HPDE6-E6E7 (cell line): ENCODE data around the gene RPLP2.

Experiments used
- DNase-seq: peaks from one replicate; pipeline ENCODE4 v3.0.0; 2011; ENCODE audit warnings: missing footprints; ENCODE audit errors: extremely low spot score

RPLP2 gene

DNA sequence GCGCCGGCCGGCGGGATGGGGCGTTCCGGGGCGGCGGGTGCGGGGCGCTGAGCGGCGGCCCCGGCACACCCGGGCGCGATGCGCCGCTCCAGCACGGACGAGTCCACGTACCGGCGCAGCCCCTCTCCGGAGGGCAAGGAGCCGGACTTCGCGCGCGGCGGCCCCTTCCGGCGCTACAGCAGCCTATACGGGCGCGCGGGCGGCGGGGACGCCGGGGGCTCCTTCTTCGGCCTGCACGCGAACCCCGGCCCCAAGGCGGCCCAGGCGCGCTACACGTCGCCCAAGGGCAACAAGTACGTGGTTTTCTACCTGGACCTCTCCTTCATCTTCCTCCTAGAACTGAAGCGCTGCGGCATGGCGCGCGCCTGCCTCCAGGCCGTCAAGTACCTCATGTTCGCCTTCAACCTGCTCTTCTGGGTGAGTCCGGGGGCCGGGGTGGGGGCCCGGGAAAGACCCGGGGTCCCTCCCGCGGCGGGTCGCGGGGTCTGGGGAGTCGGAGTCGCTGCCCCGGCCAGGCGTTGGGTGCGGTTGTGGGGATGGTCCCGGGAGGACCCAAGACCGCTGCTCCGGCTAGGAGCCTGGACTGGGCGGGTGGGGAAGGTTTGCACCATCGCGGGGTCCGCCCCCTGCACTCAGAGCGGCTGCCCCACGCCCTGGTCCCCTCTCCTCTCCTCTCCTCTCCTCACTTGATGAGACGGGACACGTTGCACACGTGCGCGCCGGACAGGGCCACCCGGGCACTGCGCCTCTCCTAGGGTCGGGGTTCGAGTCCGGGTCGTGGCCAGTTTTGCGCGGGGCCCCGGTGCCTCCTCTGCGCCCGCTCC, 40.4 kb downstream of the RPLP2 start:
- no peak for DNase-seq

DNA sequence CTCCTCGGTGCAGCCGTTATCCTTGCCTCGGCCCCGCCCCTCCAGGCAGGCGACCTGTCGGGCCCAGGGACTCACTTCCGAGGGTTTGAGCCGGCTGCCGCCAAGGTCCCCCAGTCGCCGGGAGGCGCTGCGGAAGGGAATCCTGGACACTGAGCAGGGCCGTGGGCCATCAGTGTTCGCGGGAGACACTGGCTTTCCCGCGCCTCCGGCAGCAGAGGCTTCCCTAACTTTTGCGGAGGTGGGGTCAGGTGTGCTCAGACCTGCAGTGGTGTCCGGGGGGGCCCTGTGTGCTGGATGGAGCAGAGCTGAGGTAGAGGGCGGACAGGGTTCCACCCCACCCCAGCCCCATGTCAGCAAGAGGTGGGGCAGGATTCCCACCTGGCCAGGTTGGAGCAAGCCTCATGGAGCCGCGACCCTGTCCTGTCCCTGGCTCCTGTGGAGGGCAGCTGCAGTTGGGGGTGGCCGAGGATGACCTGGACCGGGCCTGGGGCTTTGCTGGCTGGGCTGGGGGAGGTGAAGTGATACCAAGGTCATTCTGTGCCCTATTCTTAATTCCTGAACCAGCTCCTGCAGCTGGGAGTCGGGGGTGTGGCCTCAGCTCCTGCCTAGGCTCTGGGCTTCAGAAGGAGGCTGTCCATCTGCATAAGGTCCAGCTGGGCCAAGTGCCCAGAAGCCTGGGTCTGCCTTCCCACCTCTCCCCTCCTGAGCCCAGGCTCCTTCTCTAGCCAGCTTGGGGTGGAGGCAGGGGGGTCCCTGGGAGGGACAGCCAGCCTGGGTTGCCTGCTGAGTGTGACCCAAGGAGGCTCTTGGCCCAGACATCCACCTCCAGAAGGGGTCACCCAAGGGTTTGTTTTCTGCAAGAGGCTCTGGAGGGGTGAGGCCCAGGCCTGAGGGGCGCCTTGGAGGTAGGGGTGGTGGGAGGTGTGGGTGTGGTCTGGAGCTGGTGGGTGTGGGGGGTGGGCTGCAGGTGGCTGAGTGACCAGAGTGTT, 41.3 kb downstream of the RPLP2 start:
- no peak for DNase-seq

DNA sequence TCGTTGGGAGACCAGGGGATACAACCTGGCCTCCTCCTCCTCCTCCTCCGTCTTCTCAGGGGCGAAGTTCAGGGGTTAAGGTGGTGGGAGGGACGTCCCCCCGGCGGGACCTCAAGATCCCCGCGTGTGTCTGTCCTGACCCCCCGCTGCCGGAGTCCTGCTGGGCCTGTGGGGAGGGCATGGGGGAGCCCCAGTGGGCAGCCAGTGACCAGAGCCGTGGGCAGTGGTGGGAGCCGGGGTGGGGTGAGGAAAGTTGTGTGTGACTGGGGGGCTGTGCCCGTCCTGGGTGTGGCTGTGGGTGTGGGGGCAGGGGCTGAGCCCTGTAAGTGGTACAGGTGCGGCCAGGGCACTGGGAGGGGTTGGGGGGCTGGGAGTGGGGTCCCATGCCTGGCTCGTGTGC, 43.0 kb downstream of the RPLP2 start:
- DNase-seq: no peak

DNA sequence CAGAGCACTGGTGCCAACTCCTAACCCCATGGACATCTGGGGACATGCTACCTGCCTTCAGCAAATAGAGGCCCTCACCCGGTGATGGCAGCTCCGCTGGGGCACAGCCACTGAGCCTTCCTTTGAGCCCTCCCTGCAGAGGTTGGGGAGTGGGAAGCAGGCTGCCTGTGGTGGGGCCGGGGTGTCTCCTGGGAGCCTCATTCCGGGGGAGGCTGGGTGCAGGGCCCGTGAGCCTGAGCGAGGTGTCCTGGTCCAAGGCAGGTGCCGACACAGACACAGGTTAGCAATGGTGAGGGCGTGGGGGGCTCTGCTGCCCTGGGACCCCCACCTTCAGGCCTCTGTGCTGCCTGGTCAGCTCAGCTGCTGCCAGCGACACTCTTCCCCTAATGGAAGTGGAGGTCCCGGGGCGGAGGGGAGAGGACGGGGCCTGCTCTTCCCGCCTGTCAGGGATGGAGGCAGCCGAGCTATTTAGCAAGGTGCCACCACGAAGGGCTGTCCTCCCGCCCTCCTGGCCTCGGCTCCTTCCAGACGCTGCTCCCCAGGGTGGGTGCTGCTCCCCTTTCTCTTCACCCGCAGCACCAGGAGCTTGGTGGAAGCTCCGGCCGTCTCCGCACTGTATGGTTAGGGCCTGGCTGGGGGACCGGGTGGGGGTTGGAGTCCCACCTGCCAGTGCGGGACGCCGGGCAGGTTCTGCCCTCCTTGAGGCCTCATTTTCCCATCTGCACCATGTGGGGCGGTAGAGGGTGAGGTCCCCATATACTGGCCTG, 44.1 kb downstream of the RPLP2 start:
- no peak for DNase-seq

DNA sequence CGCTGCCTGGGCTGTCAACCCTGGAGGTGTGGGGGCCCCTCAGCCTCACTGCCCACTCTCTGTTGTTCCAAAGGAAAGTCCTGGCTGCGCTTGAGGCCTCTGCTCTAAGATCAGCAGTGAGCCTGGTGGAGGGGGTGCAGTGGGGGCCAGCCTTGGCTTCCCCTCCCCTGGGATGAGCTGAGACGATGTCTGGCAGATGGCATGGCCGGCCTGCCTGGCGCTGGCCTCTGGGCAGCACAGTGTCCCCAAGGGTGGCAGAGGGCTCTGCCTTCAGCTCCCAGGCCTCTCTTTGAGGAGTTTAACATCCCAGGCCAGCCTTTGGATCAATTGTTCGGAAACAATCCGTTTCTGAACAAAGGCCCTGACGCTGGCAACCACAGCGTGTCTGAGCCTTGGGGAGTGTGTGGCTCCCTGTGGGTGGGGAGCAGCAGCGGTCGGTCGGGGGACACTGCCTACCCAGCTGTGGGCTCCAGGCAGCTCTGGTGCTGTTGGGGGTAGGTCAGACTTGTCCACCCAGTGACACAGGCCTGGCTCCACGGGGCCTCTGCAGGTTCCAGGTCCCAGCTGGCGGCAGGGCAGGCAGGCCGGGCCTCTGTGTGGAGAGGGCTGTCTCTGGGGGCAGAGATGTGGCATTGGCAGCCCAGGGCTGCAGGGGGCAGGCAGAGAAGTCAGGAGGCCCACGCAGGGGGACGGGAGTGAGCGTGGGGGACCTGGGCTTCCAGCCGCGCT, 45.0 kb downstream of the RPLP2 start:
- no peak for DNase-seq

DNA sequence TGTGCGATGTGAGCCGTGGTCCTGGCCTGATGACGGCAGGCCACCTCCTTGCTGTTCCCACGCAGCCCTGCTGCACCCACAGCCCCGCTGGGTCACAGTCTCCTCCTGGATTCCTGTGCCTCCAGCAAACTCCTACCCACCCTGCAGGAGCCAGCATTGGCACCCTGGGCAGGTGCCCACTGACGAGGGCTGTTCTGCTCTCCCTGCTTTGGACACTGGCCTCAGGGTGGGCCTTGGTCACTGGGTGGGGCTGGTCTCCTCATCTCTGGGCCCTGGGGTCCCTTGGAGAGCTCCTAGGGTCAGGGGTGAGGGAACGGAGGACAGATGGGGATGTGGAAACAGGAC, 45.5 kb downstream of the RPLP2 start:
- no peak for DNase-seq

DNA sequence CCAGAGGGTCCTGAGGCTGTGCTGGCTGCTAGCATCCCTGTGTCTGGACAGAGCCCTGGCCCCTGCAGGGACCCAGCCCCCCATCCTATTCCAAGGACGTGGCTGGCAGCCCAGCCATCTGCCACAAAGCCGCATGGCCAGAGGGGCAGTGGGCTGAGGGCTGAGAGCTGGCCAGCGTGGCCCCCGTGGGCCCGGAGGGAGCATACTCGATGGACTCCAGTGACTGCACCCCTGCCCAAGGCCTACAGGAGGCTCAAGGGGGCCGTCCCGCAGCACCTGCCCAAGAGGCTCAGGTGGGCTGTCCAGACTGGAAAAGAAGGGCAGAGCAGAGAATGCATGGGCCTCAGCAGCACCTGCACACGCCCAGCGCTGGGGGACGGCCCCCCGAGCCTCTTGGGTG, 46.0 kb downstream of the RPLP2 start:
- DNase-seq: no peak

DNA sequence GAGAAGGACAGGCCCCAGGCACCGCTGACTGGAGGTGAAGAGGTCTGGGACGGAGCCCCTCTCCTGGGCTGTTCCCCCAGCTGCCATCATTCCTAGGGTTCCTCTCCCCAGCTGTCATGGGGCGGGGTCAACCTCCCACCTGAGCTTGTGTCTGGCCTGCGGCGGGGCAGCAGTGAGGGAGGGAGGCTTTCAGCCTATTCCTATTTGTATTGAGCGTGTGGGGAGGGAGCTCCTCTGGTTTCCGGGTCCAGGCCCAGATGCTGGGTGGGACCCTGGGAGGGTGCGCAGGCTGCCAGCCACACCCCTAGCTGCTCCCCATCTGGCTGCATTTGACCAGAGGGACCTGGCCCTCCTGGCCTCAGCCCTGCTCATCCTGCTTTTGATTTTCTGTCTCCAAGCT, 46.6 kb downstream of the RPLP2 start:
- DNase-seq: no peak

DNA sequence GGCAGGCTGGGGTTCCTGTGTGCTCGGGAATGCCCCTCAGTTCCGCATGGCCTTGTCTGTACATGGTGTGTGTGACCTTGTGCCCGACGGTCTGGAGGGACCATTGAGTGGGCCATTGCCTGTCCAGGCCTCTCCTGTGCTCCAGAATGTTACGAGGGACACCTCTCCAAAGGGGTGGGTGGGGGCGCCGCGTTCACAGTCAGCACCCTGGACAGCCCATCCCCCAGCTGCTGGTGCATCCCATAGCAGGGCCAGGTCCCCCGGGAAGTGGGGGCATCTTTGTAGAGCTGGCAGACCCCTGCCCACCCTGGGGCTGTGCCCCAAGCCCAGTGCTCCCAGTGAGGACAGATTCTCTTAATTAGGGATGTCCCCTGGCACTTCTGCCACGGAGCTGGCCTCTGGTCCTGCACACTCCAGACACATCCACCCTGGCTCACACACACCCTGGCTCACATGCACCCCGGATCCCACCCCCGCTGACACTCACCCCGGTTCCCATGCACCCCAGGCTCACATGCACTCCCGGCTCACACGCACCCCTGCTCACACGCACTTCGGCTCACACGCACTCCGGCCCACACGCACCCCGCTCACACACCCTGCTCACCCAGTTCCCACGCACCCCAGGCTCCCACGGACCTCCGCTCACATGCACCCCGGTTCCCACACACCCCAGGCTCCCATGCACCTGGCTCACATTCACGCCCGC, 48.4 kb downstream of the RPLP2 start:
- DNase-seq: no peak

DNA sequence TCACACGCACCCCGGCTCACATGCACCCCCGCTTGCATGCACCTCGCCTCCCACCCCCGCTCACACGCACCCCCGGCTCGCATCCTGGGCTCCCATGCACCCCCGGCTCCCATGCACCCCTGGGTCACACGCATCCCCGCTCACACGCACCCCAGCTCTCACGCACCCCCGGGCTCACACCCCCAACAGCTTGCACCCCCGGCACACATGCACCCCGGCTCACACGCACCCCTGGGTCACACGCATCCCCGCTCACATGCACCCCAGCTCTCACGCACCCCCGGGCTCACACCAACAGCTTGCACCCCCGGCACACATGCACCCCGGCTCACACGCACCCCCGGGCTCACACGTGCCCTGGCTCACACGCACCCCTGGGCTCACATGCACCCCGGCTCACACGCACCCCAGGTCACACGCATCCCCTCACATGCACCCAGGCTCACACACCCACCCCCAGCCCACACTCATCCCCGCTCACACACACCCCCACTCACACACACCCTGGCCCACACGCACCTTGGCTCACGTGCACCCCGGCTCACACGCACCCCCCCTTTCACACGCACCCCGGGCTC, 49.1 kb downstream of the RPLP2 start:
- DNase-seq: no peak

DNA sequence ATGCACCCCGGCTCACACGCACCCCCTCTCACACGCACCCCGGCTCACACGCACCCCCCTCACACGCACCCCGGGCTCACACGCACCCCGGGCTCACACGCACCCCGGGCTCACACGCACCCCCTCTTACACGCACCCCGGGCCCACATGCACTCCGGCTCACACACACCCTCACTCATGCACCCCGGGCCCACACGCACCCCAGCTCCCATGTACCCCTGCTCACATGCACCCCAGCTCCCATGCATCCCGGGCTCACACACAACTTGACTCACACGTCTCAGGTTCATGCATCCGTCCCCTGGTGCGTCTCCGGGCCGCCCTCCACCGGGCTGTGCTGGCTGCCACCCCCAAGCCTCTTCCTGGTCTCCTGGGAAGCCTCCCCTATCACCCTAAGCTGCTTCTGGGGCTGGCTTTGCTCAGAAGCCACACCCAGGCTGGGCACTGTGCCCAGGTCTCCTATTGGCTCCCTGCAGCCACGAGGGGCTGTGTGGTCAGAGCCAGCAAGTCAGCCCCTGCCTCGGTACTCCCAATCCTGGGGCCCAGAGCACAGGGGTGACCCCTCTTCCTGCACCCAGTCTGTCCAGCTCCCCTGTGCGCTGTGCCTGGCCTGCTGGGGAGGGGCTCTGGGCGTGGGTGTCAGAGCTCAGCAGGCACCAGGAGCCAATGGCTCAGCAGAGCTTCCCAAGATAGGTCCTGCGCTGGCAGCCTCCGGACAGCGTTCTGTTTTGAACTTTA, 49.8 kb downstream of the RPLP2 start:
- DNase-seq: no peak

DNA sequence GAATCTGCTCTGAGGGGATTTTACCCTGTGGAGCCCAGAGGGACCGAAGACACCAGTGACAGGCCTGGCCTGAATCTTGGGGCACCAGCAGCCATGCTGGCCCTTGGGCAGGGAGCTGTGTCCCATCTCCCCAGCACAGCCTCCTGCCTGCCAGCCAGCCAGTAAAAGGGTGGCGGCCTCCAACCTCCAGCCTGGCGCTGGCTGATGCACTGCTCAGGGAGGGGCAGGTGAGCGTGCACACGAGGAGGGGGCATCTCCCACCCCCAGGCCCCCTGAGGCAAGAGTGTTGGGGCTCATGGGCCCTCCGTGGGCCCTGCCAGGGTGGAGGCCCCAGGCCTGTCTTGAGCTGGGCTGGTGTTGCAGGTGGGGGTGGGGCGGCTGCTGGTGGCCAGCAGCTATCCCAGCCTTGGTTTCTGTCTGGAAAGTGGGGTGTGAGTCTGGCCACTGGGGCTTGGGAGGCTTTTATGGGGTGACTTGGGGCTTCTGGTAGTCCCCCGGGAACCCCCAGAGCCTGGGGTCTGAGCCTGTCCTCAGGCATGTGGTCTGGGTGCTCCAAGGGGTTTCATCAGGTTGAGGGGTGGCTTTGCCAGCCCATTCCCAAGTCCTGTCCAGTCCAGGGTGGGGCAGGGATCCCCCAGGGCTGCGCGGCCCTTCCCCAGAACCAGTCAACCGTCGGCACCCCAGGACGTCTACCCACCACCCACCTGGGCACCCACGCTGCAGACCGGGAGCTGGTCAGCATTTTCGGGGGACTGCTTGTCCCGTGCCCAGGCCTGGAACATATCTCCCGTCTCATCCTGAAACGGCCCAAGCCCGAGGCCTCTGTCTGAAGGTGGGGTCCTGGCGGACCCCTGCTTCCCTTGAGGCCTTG, 50.7 kb downstream of the RPLP2 start:
- no peak for DNase-seq

DNA sequence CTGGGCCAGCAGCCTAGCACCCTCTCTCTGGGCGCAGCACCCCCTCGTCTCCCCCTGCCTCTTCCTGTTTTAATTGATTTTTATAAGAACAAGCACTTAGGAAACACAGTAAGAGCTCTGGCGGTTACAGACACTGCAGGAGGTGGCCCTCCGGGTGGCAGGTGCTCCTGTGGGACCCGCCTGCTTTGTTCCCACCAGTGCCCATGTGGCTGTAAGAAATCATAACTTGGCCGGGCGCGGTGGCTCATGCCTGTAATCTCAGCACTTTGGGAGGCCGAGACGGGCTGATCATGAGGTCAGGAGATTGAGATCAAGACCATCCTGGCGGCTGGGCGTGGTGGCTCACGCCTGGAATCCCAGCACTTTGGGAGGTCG, 51.3 kb downstream of the RPLP2 start:
- no peak for DNase-seq

DNA sequence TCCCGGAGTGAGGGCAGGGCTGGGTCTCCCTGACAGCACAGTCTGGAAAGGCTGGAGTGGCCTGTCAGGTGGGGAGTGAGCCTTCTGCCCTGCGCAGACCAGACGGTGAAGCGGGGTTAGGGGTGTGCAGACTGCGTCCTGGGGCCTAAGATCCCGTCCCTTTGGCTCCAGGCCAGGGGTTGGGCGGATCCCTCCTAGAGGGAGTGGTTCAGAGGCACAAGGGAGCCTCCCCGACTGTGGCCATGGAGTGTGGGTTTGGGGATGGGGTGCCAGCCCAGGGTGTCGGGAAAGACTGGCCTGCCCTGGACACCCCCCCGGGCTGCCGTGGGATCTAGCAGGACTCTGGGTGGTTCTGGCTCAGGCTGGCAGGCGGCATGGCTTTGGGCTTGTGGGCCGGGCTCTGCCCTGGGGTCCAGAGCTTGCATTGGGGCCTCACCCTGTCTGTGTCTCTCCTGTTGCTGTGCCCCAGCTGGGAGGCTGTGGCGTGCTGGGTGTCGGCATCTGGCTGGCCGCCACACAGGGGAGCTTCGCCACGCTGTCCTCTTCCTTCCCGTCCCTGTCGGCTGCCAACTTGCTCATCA, 52.4 kb downstream of the RPLP2 start:
- DNase-seq: no peak
